ENCODE results near the gene HBG1. TPM values are rescaled to one million over a fixed set of nuclear protein-coding genes. Genes with fewer than 3 reads are reported as not detected.

Gene HBG1
- total and polyA plus RNA-seq, 2 donors (not counting 3 experiments of a cell fraction or from before 2014, with no cell fraction given) = 0.72 TPM; not detected in 1

DNA sequence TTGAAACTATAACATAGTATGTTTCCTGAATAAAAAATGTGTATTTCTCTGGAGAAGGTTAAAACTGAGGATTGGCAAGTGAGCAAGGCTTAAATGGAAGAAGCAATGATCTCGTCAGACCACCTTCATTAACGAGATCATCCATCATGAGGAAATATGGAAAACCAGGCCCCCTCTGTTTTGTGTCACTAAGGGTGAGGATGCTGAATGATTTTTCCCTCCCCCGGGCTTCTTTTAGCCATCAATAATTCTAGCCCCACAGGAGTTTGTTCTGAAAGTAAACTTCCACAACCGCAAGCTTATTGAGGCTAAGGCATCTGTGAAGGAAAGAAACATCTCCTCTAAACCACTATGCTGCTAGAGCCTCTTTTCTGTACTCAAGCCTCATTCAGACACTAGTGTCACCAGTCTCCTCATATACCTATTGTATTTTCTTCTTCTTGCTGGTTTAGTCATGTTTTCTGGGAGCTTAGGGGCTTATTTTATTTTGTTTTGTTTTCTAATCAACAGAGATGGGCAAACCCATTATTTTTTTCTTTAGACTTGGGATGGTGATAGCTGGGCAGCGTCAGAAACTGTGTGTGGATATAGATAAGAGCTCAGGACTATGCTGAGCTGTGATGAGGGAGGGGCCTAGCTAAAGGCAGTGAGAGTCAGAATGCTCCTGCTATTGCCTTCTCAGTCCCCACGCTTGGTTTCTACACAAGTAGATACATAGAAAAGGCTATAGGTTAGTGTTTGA, 25.9 kb upstream of the HBG1 start:
- no peaks in the 10 kb centered on the region for H3K9me3 ChIP-seq (replicated peaks; ENCODE audit: control insufficient read depth, insufficient read depth, low read length)
- H3K9ac ChIP-seq (replicated peaks; ENCODE audit: extremely low read depth, insufficient read depth, low read length) = no peak overlapping the region
- H3K9me1 ChIP-seq (replicated peaks; ENCODE audit: control insufficient read depth, extremely low read depth, insufficient read depth, low read length) = no peaks in the 10 kb centered on the region
- peaks cover 4% of the 10 kb centered on the region for H3K4me1 ChIP-seq (ENCODE audit: control insufficient read depth, extremely low read depth, insufficient read depth, low read length)
- ChIA-PET CTCF (interaction anchor here (1.0 to 1.1 kb wide), 2 partner anchors 10 to 25 kb away, joined by 3 to 4 read pairs; no protein-coding TSS in a partner anchor), POLR2A (no interaction called here)
- dilution Hi-C loops (cut with MboI; ENCODE audit: extremely low pct_ligation_motif_present, low sequenced_read_pairs) = no loop called here
- H2AFZ ChIP-seq (ENCODE audit: low read depth, low read length) = no peak overlapping the region
- no peaks in the 10 kb centered on the region for H4K20me1 ChIP-seq (replicated peaks; ENCODE audit: control insufficient read depth, extremely low read depth, insufficient read depth, low read length)
- no peaks in the 10 kb centered on the region for H3K27me3 ChIP-seq (ENCODE audit: control insufficient read depth in 2 of 2, insufficient read depth in 2 of 2, low read length in 2 of 2)
- FAIRE-seq (no peak), DNase-seq (ENCODE audit: low read depth, low spot score) (no peak)
- H3K4me2 ChIP-seq (ENCODE audit: insufficient read depth, low read length) = no peak overlapping the region
- intact Hi-C loops (cut with micrococcal nuclease) = no loop called here
- no TSS peak for BruUV-seq (replicated peaks)
- TF ChIP-seq MYC (IDR thresholded peaks at IDR 0.05; ENCODE audit: low read depth, low read length) (no peak), JUN (IDR thresholded peaks at IDR 0.05; ENCODE audit: borderline replicate concordance, insufficient read depth, insufficient read length, low read depth) (no peak), POLR2AphosphoS5 (IDR thresholded peaks at IDR 0.05; ENCODE audit: insufficient read depth, low read depth, low read length) (no peak)
- TF ChIP-seq, protein P1, sequence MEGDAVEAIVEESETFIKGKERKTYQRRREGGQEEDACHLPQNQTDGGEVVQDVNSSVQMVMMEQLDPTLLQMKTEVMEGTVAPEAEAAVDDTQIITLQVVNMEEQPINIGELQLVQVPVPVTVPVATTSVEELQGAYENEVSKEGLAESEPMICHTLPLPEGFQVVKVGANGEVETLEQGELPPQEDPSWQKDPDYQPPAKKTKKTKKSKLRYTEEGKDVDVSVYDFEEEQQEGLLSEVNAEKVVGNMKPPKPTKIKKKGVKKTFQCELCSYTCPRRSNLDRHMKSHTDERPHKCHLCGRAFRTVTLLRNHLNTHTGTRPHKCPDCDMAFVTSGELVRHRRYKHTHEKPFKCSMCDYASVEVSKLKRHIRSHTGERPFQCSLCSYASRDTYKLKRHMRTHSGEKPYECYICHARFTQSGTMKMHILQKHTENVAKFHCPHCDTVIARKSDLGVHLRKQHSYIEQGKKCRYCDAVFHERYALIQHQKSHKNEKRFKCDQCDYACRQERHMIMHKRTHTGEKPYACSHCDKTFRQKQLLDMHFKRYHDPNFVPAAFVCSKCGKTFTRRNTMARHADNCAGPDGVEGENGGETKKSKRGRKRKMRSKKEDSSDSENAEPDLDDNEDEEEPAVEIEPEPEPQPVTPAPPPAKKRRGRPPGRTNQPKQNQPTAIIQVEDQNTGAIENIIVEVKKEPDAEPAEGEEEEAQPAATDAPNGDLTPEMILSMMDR (IDR thresholded peaks at IDR 0.05; ENCODE audit: extremely low read depth in 1 of 2, insufficient read depth in 1 of 2, low read depth in 1 of 2, low read length in 2 of 2) = no peak
- H3K79me2 ChIP-seq (ENCODE audit: control insufficient read depth, insufficient read depth, low read length) = no peaks in the 10 kb centered on the region
- H3K36me3 ChIP-seq (ENCODE audit: control insufficient read depth in 2 of 2, extremely low read depth in 1 of 2, insufficient read depth in 2 of 2, low read length in 2 of 2) = no peaks in the 10 kb centered on the region
- H3K27ac ChIP-seq (ENCODE audit: insufficient read depth, low read depth, low read length) = no peak overlapping the region
- no peak overlapping the region for H3K4me3 ChIP-seq (replicated peaks in 1 of 3; ENCODE audit: insufficient read depth in 1 of 3, low read depth in 1 of 3, low read length in 3 of 3)

DNA sequence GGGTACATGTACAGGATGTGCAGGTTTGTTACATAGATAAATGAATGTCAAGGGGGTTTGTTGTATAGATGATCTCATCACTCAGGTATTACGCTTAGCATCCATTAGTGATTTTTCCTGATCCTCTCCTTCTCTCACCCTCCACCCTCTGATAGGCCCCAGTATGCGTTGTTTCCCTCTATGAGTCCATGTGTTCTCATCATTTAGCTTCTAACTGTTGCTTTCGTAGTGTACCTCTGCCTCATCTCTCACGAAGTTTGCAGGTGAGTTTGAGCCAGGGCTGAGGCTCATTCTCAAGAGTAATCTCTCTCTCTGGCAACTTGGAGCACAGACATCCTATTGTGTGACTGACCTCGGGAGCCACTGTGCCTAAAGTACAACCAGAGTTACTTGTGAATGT, 24.7 kb upstream of the HBG1 start:
- no peak overlapping the region for H3K9ac ChIP-seq (replicated peaks; ENCODE audit: extremely low read depth, insufficient read depth, low read length)
- no peak overlapping the region for H3K4me2 ChIP-seq (ENCODE audit: insufficient read depth, low read length)
- H3K4me3 ChIP-seq (replicated peaks in 1 of 3; ENCODE audit: insufficient read depth in 1 of 3, low read depth in 1 of 3, low read length in 3 of 3) = no peak overlapping the region
- no peaks in the 10 kb centered on the region for H3K79me2 ChIP-seq (ENCODE audit: control insufficient read depth, insufficient read depth, low read length)
- TF ChIP-seq EZH2 (IDR thresholded peaks at IDR 0.05; ENCODE audit: borderline replicate concordance, low read depth, low read length, severe bottlenecking) (no peak), MYC (IDR thresholded peaks at IDR 0.05; ENCODE audit: low read depth, low read length) (no peak), GATA2 (IDR thresholded peaks at IDR 0.05; ENCODE audit: insufficient read depth, insufficient read length, low read depth, low read length) (no peak), POLR2AphosphoS5 (IDR thresholded peaks at IDR 0.05; ENCODE audit: insufficient read depth, low read depth, low read length) (no peak), JUN (IDR thresholded peaks at IDR 0.05; ENCODE audit: borderline replicate concordance, insufficient read depth, insufficient read length, low read depth) (no peak), POLR2A (IDR thresholded peaks at IDR 0.05; ENCODE audit: low read depth, low read length) (no peak)
- TF ChIP-seq, protein P1 (IDR thresholded peaks at IDR 0.05; ENCODE audit: extremely low read depth in 1 of 2, insufficient read depth in 1 of 2, low read depth in 1 of 2, low read length in 2 of 2) = no peak
- TF ChIP-seq, protein P2, sequence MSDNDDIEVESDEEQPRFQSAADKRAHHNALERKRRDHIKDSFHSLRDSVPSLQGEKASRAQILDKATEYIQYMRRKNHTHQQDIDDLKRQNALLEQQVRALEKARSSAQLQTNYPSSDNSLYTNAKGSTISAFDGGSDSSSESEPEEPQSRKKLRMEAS (IDR thresholded peaks at IDR 0.05; ENCODE audit: insufficient read depth, insufficient read length) = no peak
- no peak overlapping the region for H3K27ac ChIP-seq (ENCODE audit: insufficient read depth, low read depth, low read length)
- CTCF ChIA-PET = no interaction called here
- FAIRE-seq = no peak
- H4K20me1 ChIP-seq (replicated peaks; ENCODE audit: control insufficient read depth, extremely low read depth, insufficient read depth, low read length) = no peaks in the 10 kb centered on the region
- no peaks in the 10 kb centered on the region for H3K36me3 ChIP-seq (ENCODE audit: control insufficient read depth in 2 of 2, extremely low read depth in 1 of 2, insufficient read depth in 2 of 2, low read length in 2 of 2)
- H3K9me1 ChIP-seq (replicated peaks; ENCODE audit: control insufficient read depth, extremely low read depth, insufficient read depth, low read length) = no peaks in the 10 kb centered on the region
- no peaks in the 10 kb centered on the region for H3K27me3 ChIP-seq (ENCODE audit: control insufficient read depth in 2 of 2, insufficient read depth in 2 of 2, low read length in 2 of 2)
- no peak for DNase-seq (ENCODE audit: low read depth, low spot score)
- POLR2A ChIA-PET = no interaction called here
- no TSS peak for BruUV-seq (replicated peaks)
- H3K9me3 ChIP-seq (replicated peaks; ENCODE audit: control insufficient read depth, insufficient read depth, low read length) = no peaks in the 10 kb centered on the region
- dilution Hi-C loops (cut with MboI; ENCODE audit: extremely low pct_ligation_motif_present, low sequenced_read_pairs) = no loop called here
- intact Hi-C loops (cut with micrococcal nuclease) = no loop called here
- peak overlapping the region; percentile 51 for H2AFZ ChIP-seq (ENCODE audit: low read depth, low read length)
- H3K4me1 ChIP-seq (ENCODE audit: control insufficient read depth, extremely low read depth, insufficient read depth, low read length) = no peaks in the 10 kb centered on the region

All from endothelial cell of umbilical vein (primary cell).